ENCODE results near the gene TECPR2.
"Not testable (repeated sequence)": the region's sequence is repeated elsewhere in the genome, so short reads cannot be mapped to it uniquely, and the experiment has no call there.

The TECPR2 gene

DNA sequence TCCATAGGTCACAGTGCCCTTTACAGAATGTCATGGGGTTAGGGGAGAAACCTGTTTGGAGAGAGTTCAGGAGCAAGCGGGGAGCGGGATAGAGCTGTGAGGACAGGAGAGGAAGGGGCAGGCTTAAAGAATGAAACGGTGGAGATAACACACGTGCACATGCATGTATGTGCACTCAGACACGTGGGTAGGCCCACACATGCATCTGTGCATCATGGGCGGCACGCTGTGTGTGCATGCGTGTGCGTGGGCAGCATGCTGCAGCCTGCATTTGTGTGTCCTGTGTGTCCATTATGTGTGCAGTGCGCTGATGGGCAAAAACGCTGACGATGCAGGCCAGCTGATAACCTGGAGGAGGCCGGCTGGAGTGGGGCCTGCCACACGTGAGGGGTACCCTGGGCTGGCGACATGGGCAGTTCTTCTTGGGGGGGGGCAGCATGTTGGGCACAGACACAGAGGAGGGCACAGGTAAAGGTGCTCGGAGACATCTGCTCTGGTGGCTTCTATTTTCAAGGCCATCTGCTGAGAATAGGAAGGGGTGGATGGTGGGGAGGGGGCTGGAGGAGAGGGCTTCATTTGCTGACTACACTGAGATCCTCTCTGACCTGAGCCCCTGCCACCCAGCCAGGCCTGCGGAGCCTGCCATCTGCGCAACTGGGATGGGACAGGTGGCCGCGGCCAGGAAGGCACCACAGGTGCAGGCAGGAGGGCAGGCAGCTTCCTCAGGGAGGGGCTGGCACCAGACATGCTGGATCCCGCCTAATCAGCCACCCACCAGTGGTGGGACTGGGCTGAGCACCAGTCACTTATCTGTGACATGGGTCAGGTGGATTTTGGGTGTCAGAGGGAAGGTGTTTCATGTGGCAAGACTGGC, 151.4 kb downstream of the TECPR2 start:
- no peak for DNase-seq

DNA sequence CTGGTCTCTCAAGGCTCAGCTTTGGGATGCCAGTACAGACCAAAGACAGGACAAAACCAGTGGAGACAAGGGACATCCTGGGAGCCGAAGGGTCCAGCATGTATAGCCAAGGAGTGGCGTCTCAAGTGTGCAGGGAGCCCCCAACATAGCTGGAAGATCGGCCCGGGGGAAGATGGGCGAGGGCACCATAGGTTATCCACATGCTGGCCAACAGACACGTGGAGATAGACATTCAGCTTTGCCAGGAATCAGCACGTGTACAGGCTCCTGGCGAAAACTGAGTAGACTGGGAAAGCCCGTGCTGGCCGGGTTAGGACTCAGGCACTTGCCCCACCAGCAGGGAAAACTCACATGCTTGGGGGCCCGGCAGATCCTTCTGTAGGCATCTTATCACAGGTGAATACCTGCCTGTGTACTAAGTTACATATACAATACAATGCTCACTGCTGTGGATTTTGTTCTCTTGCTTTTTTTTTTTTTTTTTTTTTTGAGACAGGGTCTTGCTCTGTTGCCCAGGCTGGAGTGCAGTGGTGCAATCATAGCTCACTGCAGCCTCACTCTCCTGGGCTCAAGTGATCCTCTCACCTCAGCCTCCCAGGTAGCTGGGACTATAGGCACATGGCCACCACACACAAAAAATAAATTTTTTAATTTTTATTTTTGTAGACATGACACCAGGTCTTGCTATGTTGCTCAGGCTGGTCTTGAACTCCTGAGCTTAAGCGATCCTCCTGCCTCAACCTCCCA, 152.4 kb downstream of the TECPR2 start:
- no peak for DNase-seq

DNA sequence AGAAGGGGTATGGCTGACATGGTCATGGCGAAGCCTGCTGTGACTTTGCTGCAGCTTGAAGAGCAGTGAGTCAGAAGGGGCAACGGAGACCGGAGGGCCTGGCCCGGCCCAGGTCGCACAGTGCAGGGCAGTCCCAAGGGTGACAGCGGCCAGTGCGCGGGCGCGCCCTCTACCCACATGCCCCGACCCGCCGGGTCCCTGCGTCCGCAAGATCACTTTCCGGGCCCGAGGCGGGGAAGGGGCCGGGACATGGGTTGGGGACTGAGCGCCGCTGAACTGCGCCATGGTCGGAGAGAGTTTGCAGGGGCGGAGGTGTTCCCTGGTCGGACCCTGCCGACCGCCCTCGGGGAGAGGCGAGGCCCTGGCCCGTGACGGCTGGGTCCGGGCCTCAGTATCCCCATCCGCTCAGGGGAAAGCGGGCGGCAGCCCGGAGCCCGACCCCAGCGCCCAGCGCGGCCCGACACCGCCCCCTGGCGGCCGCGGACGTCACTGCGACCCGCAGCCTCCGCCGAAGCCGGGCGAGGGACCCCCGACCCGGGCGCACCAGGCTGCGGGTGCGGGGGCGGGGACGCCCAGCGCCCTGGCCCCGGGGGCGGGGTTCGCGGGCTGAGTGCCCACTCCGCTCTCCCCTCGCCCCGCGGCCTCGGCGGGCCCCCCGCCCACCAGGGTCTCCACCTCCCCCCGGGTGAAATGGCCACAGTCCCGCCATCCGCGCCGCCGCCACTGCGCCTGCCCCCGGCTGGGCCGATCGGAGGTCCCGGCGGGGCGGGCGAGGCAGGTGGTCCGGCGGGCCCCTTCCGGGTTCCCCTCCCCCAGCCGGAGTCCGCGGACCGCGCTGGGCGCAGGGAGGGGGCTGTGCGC, 154.0 kb downstream of the TECPR2 start:
- DNase-seq, result peak; percentile 71

DNA sequence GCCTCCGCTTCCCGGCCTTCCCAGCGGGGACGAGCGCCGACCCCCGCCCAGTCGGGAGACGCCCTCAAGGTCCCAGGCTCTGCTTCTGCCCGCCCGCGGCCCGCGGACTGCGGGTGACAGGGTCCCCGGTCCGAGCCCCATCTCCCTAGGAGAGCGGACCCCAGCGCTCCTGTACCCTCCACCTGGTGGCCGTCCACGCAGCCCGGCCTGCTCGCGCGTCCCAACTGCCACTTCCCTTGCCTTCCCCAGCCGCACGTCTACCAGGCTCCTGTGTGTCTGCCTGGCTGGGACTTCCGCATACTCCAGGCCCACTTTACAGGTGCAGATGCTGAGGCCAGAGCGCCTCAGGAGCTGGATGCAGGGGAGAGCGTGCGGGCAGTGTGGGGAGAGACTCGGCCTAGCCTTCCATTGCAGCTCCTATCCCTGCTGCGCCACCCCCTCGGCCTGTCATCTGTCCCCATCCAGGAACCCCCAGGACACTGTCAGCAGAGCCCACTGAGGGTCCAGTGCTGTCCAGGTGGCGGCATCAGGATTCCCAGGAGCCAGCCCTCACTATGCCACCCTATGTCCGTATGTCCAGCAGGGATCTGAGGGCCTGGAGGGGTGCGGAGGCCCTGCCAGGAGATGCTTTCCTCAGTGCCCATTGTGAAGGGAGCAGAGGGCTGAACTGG, 154.8 kb downstream of the TECPR2 start:
- no peak for DNase-seq

DNA sequence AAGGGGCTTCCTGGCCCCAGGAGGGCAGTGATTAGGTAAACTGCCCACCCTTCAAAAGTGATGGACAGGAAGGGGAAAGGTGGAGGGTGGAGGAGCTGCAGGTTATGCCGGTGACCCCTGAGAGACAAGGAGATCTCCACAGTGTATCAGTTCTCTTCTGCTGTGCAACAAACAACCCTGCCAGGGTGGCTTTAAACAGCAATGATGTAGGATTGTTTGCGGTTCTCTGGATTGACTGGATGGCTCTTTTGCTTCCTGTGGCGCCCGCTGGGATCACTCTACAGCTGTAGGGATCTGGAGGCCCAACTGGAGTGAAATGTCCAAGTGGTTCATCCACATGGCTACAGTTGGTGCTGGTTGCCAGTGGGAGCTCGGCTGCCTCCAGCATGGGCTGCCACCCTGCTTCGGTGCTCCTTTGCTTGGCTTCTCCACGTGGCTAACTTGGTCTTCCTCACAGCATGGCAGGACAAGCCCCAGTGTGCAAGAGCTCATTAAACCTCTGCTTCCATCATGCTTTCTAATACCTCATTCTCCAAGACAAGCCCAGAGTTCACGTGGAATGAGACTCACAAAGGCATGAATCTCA, 155.4 kb downstream of the TECPR2 start:
- no peak for DNase-seq

DNA sequence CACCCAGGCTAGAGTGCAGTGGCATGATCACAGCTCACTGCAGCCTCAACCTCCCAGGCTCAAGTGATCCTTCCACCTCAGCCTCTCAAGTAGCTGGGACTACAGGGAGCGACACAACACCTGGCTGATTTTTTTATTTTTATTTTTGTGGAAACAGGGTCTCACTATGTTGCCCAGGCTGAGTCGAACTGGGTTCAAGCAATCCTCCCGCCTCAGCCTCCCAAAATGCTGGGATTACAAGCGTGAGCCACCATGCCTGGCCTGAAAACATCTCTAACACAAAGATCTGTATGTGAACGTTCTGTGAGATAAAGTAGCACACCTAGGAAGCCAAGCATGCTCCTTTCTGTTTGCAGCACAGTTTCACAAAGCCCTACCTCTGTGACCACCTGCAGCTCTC, 157.0 kb downstream of the TECPR2 start:
- DNase-seq, result not testable (repeated sequence)

DNA sequence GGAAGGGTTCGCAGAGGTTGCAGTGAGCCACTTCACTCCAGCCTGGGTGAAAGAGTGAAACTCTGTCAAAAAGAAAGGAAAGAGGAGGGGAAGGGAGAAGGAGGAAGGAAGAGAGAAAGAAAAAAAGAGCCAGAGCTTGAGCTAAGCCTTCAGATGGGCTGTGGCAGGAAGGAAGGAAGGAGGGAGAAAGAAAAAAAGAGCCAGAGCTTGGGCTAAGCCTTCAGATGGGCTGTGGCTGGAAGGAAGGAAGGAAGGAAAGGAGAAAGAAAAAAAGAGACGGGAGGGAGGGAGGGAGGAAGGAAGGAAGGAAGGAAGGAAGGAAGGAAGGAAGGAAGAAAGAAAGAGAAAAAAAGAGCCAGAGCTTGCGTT, 160.4 kb downstream of the TECPR2 start:
- DNase-seq, result no peak

DNA sequence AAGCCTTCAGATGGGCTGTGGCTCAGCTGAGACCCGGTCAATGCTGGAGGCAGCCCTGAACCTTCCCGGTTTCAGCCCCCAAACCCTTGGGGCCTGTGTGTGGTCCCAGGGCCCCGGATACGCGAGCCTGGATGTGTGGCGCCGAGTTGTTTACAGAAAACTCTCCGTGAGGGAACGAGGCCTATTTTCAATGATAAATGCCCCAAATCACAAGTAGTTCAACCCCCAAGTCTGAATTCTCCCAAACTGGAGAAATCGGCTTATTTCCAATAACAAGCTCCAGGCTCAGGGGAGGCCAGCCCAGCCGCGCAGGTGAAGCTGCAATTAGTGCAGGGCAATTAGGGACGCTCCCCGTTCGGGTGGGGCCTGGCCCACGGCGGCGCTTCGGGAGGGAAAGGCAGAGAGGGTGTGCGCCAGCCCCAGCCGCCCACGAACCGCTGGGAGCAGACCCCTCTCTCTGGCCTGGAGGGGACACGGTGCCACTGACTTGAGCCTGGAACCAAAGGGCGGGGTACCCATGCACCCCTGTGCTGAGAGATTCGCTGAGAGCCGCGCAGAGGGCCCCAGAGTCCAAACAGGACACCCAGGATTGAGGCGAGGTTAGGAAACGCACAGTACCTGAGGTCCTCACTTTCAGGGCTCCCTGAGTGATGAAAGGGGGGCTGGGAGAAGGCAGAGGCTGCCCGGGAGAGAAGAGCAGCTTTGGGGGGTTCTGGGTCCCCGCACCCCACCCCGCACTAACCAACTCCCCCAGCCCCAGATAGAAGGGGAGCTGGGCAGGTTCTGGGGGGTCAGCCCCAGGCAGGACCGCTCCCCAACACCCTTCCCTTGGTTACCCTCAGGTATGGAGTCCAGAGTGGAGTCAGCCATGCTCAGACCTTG, 161.1 kb downstream of the TECPR2 start:
- DNase-seq, result no peak

DNA sequence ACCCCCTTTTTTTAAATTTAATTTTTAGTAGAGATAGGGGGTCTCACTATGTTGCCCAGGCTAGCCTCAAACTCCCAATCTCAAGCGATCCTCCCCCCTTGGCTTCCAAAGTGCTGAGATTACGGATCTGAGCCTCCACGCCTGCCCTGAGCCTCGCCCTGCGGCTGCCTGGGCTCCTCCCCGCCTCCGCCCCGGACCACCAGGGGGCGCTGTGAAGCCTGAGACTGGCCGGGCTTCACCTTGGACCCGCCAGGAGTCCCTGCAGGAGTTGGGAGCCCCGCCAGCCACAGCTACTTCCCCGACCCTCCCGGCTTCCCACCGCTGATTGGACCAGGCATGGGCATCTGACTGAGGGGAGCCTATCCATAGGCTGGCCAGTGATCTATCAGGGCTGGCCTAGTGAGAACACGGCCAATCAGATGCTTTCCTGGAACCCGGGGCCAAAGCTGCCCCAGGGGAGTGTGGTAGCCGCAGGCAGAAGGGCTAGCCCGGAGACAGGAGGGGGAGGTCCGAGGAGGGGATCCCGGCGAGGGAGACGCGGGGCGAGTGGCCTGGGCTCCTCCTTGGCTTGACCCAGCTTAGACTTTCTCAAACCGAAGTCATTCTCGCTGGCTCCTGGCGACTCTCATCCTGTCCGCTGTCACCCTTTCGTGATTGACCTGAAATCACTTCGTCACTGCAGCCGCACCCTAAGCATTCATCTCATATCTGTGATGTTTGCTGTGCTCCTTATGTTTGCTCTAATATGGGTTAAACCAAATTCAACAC, 161.9 kb downstream of the TECPR2 start:
- peak; percentile 100 for DNase-seq

DNA sequence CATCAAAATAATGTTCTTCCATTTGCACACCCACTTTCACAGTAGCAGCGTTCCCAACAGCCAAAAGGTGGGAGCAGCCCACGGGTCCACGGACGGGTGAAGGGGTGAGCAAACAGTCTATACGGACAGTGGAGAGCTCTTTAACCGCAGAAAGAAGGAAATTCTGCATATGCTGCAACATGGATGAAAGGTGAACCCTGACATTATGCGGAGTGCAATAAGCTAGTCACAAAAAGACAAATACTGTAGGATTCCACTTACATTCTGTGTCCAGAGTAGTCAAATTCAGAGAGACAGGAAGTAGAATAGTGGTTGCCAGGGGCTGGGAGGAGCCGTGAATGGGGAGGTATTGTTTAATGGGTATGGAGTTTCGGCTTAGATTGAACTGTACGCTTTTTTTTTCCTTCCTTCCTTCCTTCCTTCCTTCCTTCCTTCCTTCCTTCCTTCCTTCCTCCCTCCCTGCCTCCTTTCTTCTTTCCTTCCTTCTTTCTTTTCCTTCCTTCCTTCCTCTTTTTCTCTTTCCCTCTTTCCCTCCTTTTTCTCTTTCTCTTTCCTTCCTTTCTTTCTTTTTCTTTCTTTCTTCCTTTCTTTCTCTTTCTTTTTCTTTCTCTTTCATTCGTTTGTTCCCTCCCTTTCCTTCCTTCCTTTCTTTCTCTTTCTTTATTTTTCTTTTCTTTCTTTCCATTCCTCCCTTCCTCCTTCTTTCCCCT, 162.6 kb downstream of the TECPR2 start:
- DNase-seq, result peak; percentile 72

DNA sequence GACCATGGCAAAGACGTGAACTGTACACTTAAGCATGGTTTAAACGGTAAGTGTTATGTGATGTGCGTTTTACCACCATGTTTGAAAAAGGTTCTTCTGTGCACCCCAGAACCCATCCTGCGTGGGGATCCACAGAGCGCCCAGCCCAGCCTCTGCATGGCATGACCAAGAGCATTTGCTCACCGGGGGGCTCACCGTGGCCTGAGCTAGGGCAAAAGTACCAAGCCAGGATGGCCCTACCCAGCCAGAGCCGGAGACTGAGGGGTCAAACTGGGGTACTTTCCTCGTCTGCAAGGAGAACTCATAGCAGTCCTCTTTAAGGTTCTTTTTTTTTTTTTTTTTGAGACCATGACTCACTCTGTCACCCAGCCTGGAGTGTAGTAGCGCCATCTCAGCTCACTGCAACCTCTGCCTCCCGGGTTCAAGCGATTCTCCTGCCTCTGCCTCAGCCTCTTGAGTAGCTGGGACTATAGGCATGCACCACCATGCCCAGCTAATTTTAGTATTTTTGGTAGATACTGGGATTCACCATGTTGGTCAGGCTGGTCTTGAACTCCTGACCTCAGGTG, 163.3 kb downstream of the TECPR2 start:
- no peak for DNase-seq

DNA sequence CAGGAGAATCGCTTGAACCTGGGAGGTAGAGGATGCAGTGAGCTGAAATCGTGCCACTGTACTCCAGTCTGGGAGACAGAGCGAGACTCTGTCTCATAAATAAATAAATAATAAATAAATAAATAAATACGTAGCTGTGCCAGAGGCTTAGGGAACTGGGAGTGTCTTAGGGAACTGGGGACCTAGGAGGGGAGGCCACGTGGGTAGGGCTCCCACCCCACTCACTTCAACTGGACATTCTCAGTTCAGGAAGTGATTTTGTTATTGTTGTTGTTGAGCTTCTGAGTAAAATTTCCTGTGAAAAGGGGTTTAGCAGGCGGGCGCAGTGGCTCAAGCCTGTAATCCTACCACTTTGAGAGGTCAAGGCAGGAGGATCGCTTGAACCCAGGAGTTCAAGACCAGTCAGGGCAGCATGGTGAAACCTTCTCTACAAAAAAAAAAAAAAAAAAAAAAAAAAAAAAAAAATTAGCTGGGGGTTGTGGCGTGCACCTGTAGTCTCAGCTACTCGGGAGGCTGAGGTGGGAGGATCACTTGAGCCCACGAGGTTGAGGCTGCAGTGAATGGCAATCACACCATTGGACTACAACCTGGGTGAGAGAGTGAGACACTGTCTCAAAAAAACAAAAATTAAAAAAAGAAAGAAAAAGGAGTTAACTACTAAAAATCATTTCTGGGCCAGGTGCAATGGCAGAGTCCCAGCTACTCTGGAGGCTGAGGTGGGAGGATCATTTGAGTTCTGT, 165.9 kb downstream of the TECPR2 start:
- no peak for DNase-seq

DNA sequence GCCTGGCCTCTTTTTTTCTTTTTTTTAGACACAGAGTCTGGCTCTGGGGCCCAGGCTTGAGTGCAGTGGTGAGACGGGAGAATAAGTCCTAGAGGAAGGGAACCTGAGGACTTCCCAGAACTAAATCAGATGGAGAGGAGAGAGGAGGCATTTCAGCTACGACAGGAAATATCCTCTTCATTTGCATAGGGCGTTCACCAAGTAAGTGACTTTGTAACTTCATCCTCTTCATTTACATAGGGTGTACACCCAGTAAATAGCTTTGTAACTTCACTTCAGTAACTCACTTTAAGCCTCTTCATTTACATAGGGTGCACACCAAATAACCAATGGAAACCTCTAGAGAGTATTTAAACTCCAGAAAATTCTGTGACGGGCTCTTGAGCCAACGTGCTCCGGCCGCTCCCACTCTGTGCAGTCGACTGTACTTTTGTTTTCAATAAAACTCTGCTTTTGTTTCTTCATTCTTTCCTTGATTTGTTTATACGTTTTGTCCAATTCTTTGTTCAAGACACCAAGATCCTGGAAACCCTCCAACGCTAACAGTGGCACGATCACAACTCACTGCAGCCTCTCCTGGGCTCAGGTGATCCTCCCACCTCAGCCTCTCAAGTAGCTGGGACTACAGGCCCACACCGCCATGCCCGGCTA, 168.2 kb downstream of the TECPR2 start:
- DNase-seq, result no peak

DNA sequence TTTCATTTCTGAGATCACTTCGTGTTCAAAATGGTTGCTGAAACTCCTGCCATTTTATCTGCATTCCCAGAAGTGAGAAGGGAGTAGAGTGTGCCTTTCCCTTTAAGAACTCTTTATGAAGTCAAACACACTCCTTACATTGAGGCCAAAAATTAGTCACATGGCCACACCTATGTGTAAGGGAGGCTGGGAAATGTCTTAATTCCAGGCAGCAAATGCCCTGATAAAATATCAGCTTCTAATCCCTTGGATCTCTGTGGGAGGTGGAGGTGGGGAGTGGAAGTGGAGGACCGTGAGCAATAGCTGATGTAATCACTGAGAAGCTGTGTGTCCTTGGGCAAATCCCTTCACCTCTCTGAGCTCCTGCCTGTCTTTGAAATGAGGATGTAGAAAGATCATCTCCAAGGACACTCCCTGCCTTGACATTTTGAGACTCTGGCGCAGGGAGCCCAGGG, 169.5 kb downstream of the TECPR2 start:
- no peak for DNase-seq

DNA sequence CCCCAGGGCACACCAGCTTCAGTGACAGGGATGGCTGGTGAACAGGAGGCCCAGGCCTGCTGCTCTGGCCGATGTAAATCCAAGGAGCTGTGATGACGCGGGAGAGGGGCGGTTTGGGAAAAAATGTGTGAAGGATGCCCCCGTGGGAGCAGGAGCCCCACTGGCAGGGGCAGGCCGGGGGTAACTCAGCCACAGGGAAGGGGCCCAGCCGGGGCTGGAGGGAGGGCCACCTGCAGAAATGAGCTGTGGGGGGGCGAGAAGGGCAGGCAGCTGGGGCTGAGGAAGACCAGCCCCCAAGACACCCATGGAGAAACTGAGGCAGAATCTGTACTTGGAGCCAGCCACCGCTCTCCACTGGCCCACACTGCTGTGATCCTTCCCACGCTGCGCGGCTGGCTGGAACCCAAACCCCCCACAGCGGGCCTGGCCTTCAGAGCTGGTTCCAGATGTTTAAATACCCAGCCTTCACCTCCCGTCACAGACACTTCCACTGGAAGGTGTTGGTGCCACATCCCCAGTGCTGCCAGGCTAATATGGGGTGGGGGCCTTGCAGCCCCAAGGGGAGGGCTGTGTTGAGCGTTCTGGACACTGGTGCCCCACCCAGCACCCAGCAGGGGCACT, 175.3 kb downstream of the TECPR2 start:
- DNase-seq, result no peak

DNA sequence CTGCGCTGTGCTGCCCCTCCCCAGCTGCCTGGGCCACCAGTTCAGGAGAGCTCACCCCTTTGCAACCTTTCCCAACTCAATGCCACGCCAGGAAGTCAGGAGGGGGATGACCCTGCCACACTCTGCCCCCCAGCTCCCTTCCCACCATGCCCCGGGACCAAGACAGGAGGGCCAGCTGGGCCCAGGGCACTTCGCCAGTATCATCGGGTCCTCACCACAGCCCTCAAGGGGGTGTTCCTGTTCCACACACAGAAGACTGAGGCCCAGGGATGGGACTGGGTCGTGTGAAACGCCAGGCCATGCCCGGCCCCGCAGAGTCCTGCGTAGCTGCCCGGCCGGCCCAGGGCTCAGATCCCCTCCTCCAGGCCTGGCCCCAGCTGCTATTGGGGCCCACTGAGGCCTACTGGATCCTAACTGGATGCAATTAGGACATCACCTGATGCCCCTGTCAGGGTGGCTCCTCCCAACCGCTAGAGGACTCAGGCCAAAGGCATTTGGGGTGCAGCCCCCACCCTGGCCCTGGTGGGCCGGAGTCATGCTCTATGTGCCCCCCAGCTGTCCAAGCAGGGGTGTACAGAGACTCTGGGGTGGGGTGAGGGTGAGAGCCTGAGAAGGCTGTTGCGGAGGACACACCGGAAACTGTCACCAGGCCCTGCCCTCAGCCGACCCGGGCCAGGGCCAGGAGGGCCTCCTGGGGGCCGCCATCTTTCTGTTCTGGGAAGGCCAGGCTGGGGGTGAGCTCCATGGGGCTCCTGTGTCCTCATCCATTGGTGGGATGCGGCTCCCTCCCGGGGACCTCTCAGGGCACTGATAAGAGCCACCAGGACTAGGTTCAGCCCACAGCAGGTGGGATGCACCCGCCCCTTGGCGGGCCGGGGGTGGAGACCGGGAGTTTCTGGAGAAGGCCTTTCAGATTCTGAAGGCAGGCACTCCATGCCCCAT, 176.1 kb downstream of the TECPR2 start:
- DNase-seq, result no peak
